Spinal cord (tissue), 10 donors: ENCODE results near the gene CHMP4B. TPM values are rescaled to one million over a fixed set of nuclear protein-coding genes. Genes with fewer than 3 reads are reported as not detected.

Experiments used
- DNase-seq, 6 donors: peaks; one replicate each; pipeline versions ENCODE4 v3.0.0 to v3.0.0-alpha.2; 2013 to 2015; ENCODE audit warnings: low spot score in 6 of 6, low read depth in 4 of 6
- H3K27ac ChIP-seq: one replicate; pipeline ENCODE4 v1.5.1; 2013; ENCODE audit warnings: low read depth, low read length, control low read depth
- H3K27me3 ChIP-seq: one replicate; pipeline ENCODE4 v1.6.1; 2013; ENCODE audit warnings: low read length; ENCODE audit not compliant: control insufficient read depth, insufficient read depth
- H3K36me3 ChIP-seq: one replicate; pipeline ENCODE4 v1.6.1; 2013; ENCODE audit warnings: low read length; ENCODE audit not compliant: control insufficient read depth, insufficient read depth
- H3K4me1 ChIP-seq: one replicate; pipeline ENCODE4 v1.6.1; 2013; ENCODE audit warnings: low read length; ENCODE audit not compliant: control insufficient read depth, insufficient read depth
- H3K4me3 ChIP-seq: one replicate; pipeline ENCODE4 v1.5.1; 2013; ENCODE audit warnings: low read depth, low read length, control low read depth
- H3K9me3 ChIP-seq: one replicate; pipeline ENCODE4 v1.6.1; 2013; ENCODE audit warnings: low read length; ENCODE audit not compliant: control insufficient read depth, insufficient read depth
- WGBS: methylation state at CpG from one replicate; pipeline ENCODE4 v1.1.5; 2013; ENCODE audit warnings: missing lambda C conversion rate; ENCODE audit not compliant: insufficient coverage; 5-methylcytosine and 5-hydroxymethylcytosine counted together
- polyA plus RNA-seq, 2 donors: library from polyadenylated mRNA; unstranded; fragments of 120-200 nt; gene quantifications; one replicate each; pipeline ENCODE4 v1.2.1, GENCODE V29; 2013; ENCODE audit not compliant: insufficient read length in 2 of 2
- total RNA-seq, 2 donors: library from RNA; depleted of rRNA in 1 of 2; stranded (reverse); fragments of 120-200 nt in 1 of 2; fragments of >200 nt in 1 of 2; gene quantifications; one replicate each; pipeline versions ENCODE4 v1.2.3 to v1.2.4, GENCODE V29; 2013 to 2014
- donor health status: healthy.

CHMP4B gene
- total and polyA plus RNA-seq, 4 donors: 47.3 to 187 (median 114) TPM

- no peak overlapping the region for H3K27ac ChIP-seq
- H3K36me3 ChIP-seq: peaks cover 4% of the 10 kb centered on the region
- H3K27me3 ChIP-seq: no peaks in the 10 kb centered on the region
- H3K4me3 ChIP-seq: no peak overlapping the region
- DNase-seq: no peak
- H3K4me1 ChIP-seq: peaks cover 37% of the 10 kb centered on the region
- WGBS: 94% methylated on average over 2 of the region's 3 CpGs
- no peaks in the 10 kb centered on the region for H3K9me3 ChIP-seq
These were observed 14.5 kb downstream of the CHMP4B start for GRCh38 chr20:33825340-33826269.

DNA sequence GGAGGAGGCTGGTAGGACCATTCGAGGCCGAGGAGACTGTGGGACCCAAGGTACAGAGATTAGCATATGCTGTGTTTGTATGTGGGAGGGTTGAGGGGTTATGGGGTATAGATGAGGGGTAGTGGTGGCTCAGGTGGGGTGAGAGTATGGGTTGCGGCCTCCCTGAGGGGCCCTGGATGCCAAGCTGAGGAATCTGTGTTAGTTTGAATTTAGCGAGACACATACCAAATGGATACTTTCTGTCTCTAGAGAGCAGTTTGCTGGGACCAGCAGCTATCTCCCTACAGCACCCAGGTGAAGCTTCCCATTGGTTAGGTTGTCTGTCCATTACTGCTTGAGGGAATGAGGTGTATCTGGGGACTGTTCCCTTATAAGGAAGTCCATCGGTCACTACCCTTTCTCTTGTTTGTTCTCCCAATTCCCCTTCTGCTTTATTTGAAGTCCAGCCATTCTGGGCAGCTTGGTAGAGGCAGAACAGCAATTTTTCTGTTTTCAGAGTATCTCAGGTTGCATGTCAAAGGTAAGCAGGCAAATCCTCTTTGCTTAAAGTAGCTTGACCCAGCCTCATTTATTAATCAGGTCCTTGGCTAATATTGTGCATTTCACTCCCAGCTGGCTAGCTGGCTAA lies 15.2 kb downstream of the CHMP4B start:
- Histone ChIP-seq H3K4me1 (peaks cover 45% of the 10 kb centered on the region), H3K27me3 (no peaks in the 10 kb centered on the region), H3K36me3 (peaks cover 4% of the 10 kb centered on the region), H3K9me3 (no peaks in the 10 kb centered on the region), H3K4me3 (no peak overlapping the region), H3K27ac (no peak overlapping the region)
- WGBS: 62% methylated on average over 3 of the region's 5 CpGs
- no peak for DNase-seq

GRCh38 chr20:33827109-33827508 lies 16.0 kb downstream of the CHMP4B start:
- DNase-seq: no peak
- 71% methylated on average over 1 of the region's 2 CpGs for WGBS
- Histone ChIP-seq H3K4me3 (no peak overlapping the region), H3K4me1 (peaks cover 50% of the 10 kb centered on the region), H3K27ac (peak overlapping the region; percentile 1), H3K27me3 (no peaks in the 10 kb centered on the region), H3K36me3 (peaks cover 4% of the 10 kb centered on the region), H3K9me3 (no peaks in the 10 kb centered on the region)

- Histone ChIP-seq H3K9me3 (no peaks in the 10 kb centered on the region), H3K27ac (peak overlapping the region; percentile 1), H3K36me3 (peaks cover 4% of the 10 kb centered on the region), H3K27me3 (no peaks in the 10 kb centered on the region), H3K4me3 (no peak overlapping the region), H3K4me1 (peaks cover 53% of the 10 kb centered on the region)
- no peak for DNase-seq
- 20% methylated on average over 3 of the region's 4 CpGs for WGBS
These were observed 16.6 kb downstream of the CHMP4B start for GRCh38 chr20:33827634-33828325.

DNA sequence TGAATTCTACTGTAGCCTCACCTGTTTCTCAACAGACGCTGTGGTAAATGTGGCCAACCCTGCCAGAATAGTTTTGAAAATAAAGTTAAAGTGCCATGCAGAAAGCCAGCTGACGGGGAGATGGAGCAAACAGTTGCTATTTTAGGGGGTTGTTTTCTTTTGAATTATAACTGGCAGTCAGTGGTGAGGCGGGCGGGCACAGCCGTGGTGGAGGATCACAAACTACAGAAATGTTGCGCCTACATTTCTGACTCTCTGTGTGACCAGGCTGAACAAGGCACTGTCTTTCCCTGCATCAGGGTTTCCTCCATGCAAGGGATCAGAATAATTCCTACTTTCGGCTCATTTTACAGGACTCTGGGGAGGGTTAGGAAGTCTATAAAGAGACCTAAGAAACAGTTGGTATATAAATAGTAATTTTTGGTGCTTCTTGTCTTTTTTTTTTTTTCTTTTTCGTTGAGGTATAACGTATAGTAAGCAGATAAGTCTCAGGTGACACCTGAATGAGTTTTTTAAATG lies 17.2 kb downstream of the CHMP4B start:
- H3K27me3 ChIP-seq: no peaks in the 10 kb centered on the region
- 43% methylated on average over 5 of the region's 9 CpGs for WGBS
- H3K9me3 ChIP-seq: no peaks in the 10 kb centered on the region
- peaks cover 3% of the 10 kb centered on the region for H3K36me3 ChIP-seq
- H3K27ac ChIP-seq: no peak overlapping the region
- H3K4me1 ChIP-seq: peaks cover 59% of the 10 kb centered on the region
- no peak overlapping the region for H3K4me3 ChIP-seq
- peak in 1 of 6 donors; percentile 61 for DNase-seq

DNA sequence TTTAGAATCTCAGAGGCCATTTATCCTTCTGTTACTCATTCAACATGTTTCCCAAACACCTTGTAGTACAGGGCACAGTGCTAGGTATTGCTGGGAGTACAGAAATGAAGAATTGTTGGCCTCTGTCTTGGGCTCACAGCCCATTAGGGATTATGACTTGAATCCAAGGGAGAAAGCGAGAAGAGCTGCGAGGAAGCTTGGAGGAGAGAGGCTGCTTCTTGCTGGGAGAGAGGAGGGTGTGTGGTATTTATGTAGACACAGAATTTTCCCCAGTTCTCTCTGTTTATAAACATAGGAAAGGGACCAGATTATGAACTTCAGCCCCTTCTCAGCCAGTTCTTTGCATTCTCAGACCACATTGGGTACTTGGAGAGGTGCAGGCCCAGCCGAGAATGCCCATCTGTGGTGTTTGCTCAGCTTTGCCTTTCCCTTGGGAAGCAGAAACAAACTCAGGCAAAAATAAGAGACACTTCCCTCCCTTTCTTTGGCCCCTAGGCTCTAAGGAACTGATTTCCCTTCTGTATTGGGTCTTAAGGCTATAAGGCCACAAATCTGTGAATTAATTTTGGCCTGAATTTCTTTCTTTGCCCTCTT lies 17.9 kb downstream of the CHMP4B start:
- no peaks in the 10 kb centered on the region for H3K36me3 ChIP-seq
- H3K9me3 ChIP-seq: no peaks in the 10 kb centered on the region
- no peaks in the 10 kb centered on the region for H3K27me3 ChIP-seq
- H3K27ac ChIP-seq: peak overlapping the region; percentile 67
- 51% methylated on average over 3 of the region's 3 CpGs for WGBS
- peak in 1 of 6 donors; percentile 51 for DNase-seq
- H3K4me1 ChIP-seq: peaks cover 59% of the 10 kb centered on the region
- H3K4me3 ChIP-seq: no peak overlapping the region

GRCh38 chr20:33829636-33830035 lies 18.5 kb downstream of the CHMP4B start:
- Histone ChIP-seq H3K27me3 (no peaks in the 10 kb centered on the region), H3K4me3 (no peak overlapping the region), H3K36me3 (no peaks in the 10 kb centered on the region), H3K27ac (peak overlapping the region; percentile 67), H3K4me1 (peaks cover 55% of the 10 kb centered on the region), H3K9me3 (no peaks in the 10 kb centered on the region)
- DNase-seq: no peak
- WGBS: no CpG with 5 or more reads among the region's 3 CpGs

DNA sequence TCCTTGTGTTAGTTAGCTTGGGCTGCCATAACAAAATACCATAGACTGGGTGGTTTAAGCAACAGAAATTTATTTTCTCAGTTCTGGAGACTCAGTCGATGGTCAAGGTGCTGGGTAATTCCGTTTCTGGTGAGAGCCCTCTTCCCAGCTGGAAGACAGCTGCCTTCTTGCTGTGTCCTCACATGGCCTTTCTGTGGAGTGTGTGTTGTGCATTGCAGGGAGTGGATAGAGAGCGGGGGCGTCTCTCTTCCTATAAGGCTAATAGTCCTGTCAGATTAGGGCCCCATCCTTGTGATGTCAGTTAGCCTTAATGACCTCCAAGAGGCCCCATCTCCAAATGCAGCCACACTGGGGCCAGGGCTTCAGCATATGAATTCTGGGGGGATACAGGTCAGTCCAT lies 19.2 kb downstream of the CHMP4B start:
- H3K9me3 ChIP-seq: no peaks in the 10 kb centered on the region
- 40% methylated on average over 2 of the region's 4 CpGs for WGBS
- H3K27me3 ChIP-seq: no peaks in the 10 kb centered on the region
- peaks cover 2% of the 10 kb centered on the region for H3K36me3 ChIP-seq
- no peak overlapping the region for H3K27ac ChIP-seq
- DNase-seq: no peak
- H3K4me1 ChIP-seq: peaks cover 51% of the 10 kb centered on the region
- H3K4me3 ChIP-seq: no peak overlapping the region
